PC-3 (cell line): ENCODE results near the gene SLC46A2.

Experiments
- EZH2 ChIP-seq: fragments of 300-600 bp; sonication (generic); IDR thresholded peaks from one replicate; pipeline ENCODE4 v1.6.1; 2017; ENCODE audit warnings: antibody characterized with exemption, mild to moderate bottlenecking, low read length; ENCODE audit not compliant: unreplicated experiment
- EZH2phosphoT487 ChIP-seq: fragments of 300-600 bp; sonication (generic); IDR thresholded peaks from 2 replicates; pipeline ENCODE4 v1.6.1; 2018; ENCODE audit warnings: mild to moderate bottlenecking, antibody characterized with exemption, low read length, borderline replicate concordance
- TF ChIP-seq, protein P1 (sequence below): fragments of 300-600 bp; sonication (generic); conservative IDR thresholded peaks from 2 replicates; pipeline ENCODE4 v1.5.1; 2017; ENCODE audit warnings: antibody characterized with exemption, low read depth, mild to moderate bottlenecking, low read length

DNA sequence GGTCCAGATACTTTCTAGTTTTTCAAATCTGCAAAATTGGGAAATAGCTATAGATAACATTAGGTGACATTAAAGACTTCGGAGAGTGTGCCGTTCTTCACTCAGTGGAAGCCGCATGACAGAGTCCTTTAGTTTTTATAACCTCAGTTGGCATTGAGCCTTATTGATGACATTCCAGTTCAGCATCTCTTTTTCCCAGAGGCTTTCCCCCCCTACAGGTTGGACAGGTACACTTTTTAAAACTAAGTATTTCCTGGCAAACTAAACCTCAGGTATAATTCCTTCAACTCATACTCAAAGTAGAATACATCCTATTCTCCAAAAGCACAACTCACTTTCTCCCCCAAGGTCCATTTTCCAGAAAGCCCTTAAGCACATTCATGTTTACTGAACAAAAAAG, 58.7 kb downstream of the SLC46A2 start:
- no peak for TF ChIP-seq EZH2phosphoT487
- TF ChIP-seq, protein P1, sequence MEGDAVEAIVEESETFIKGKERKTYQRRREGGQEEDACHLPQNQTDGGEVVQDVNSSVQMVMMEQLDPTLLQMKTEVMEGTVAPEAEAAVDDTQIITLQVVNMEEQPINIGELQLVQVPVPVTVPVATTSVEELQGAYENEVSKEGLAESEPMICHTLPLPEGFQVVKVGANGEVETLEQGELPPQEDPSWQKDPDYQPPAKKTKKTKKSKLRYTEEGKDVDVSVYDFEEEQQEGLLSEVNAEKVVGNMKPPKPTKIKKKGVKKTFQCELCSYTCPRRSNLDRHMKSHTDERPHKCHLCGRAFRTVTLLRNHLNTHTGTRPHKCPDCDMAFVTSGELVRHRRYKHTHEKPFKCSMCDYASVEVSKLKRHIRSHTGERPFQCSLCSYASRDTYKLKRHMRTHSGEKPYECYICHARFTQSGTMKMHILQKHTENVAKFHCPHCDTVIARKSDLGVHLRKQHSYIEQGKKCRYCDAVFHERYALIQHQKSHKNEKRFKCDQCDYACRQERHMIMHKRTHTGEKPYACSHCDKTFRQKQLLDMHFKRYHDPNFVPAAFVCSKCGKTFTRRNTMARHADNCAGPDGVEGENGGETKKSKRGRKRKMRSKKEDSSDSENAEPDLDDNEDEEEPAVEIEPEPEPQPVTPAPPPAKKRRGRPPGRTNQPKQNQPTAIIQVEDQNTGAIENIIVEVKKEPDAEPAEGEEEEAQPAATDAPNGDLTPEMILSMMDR: no peak
- no peak for TF ChIP-seq EZH2
